ENCODE data around the gene MAGI2.
"Not testable (repeated sequence)": the region's sequence is repeated elsewhere in the genome, so short reads cannot be mapped to it uniquely, and the experiment has no call there.

The MAGI2 gene

GRCh38 chr7:78535655-78536054, 917.8 kb downstream of the MAGI2 start:
- no peak for DNase-seq

- DNase-seq = peak in 4 of 14 donors; percentile 3 to 18 (median 8)
These were observed 923.1 kb downstream of the MAGI2 start for GRCh38 chr7:78530351-78530750.

GRCh38 chr7:78529392-78529791, 924.1 kb downstream of the MAGI2 start:
- DNase-seq = no peak

- DNase-seq = no peak
These were observed 924.5 kb downstream of the MAGI2 start for GRCh38 chr7:78528964-78529363.

GRCh38 chr7:78523930-78524329, 929.5 kb downstream of the MAGI2 start:
- no peak for DNase-seq

- no peak for DNase-seq
These were observed 931.5 kb downstream of the MAGI2 start for GRCh38 chr7:78521961-78522360.

GRCh38 chr7:78516450-78516849, 937.0 kb downstream of the MAGI2 start:
- DNase-seq = no peak

GRCh38 chr7:78514634-78515033, 938.8 kb downstream of the MAGI2 start:
- peak in 9 of 14 donors; percentile 4 to 51 (median 32) for DNase-seq

- DNase-seq = peak in 4 of 14 donors; percentile 3 to 38 (median 20)
These were observed 942.8 kb downstream of the MAGI2 start for GRCh38 chr7:78510580-78511188.

GRCh38 chr7:78503301-78503700, 950.2 kb downstream of the MAGI2 start:
- not testable (repeated sequence) for DNase-seq

- DNase-seq = no peak
These were observed 952.4 kb downstream of the MAGI2 start for GRCh38 chr7:78501064-78501463.

GRCh38 chr7:78499971-78500370, 953.5 kb downstream of the MAGI2 start:
- DNase-seq = no peak

- DNase-seq = no peak
These were observed 954.2 kb downstream of the MAGI2 start for GRCh38 chr7:78499283-78499682.

- no peak for DNase-seq
These were observed 955.6 kb downstream of the MAGI2 start for GRCh38 chr7:78497728-78498427.

GRCh38 chr7:78496096-78496630, 957.3 kb downstream of the MAGI2 start:
- DNase-seq = no peak

GRCh38 chr7:78493401-78493800, 960.1 kb downstream of the MAGI2 start:
- no peak for DNase-seq

GRCh38 chr7:78492146-78492545, 961.3 kb downstream of the MAGI2 start:
- DNase-seq = no peak

- no peak for DNase-seq
These were observed 962.9 kb downstream of the MAGI2 start for GRCh38 chr7:78490524-78490923.

- peak in 1 of 14 donors; percentile 11 for DNase-seq
These were observed 963.8 kb downstream of the MAGI2 start for GRCh38 chr7:78489476-78490240.

GRCh38 chr7:78487464-78487863, 966.0 kb downstream of the MAGI2 start:
- DNase-seq = no peak

GRCh38 chr7:78479348-78479747, 974.1 kb downstream of the MAGI2 start:
- DNase-seq = no peak

- no peak for DNase-seq
These were observed 976.5 kb downstream of the MAGI2 start for GRCh38 chr7:78476851-78477405.

All from C1 segment of cervical spinal cord (tissue), 14 donors.